SK-N-SH (cell line): Measurements from ENCODE around the gene USHBP1.

Source experiments
- EZH2phosphoT487 ChIP-seq: fragments of 200-600 bp; sonication (generic); IDR thresholded peaks from 2 replicates; pipeline ENCODE4 v1.6.1; 2017; ENCODE audit warnings: low read depth, mixed run types, mild to moderate bottlenecking, antibody characterized with exemption, moderate library complexity, borderline replicate concordance
- GATA2 ChIP-seq: sonication (generic); formaldehyde crosslinking; IDR thresholded peaks from 2 replicates; pipeline ENCODE4 v1.5.0; 2020; ENCODE audit warnings: mild to moderate bottlenecking, missing genetic modification reagents
- POLR2AphosphoS5 ChIP-seq: IDR thresholded peaks from 2 replicates; pipeline ENCODE4 v1.6.1; 2012; ENCODE audit warnings: low read depth, low read length
- SIN3A ChIP-seq: IDR thresholded peaks from 2 replicates; pipeline ENCODE4 v1.6.1; 2012; ENCODE audit warnings: low read depth, mild to moderate bottlenecking, low read length, moderate library complexity, borderline replicate concordance
- TF ChIP-seq, protein P1 (sequence below): fragments of 200-600 bp; sonication (generic); IDR thresholded peaks from 2 replicates; pipeline ENCODE4 v1.6.1; 2017; ENCODE audit warnings: antibody characterized with exemption, mild to moderate bottlenecking, moderate library complexity
- TF ChIP-seq, protein P2 (sequence below): IDR thresholded peaks from 2 replicates; pipeline ENCODE4 v1.6.1; 2012; ENCODE audit warnings: mild to moderate bottlenecking, low read depth, low read length, moderate library complexity

DNA sequence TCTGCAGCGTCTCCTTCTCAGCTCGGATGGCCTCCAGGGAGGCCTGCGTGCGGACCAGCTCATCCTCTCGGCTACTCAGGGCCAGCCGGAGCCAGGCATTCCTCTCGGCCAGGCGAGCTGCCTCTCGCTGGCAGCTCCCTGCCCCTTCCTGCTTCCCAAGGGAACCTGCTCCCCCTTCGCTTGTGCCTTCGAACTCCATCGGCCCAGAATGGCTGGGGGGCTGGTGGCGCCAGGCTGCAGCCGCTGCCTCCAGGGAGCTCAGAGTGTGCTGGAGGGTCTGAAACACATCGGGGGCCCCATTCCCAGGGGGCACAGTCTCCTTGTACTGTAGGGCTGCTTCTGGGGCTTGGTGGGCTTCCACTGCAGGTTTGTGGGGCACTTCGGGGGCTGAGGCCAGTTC, 2.0 kb downstream of the USHBP1 start:
- TF ChIP-seq, protein P1, sequence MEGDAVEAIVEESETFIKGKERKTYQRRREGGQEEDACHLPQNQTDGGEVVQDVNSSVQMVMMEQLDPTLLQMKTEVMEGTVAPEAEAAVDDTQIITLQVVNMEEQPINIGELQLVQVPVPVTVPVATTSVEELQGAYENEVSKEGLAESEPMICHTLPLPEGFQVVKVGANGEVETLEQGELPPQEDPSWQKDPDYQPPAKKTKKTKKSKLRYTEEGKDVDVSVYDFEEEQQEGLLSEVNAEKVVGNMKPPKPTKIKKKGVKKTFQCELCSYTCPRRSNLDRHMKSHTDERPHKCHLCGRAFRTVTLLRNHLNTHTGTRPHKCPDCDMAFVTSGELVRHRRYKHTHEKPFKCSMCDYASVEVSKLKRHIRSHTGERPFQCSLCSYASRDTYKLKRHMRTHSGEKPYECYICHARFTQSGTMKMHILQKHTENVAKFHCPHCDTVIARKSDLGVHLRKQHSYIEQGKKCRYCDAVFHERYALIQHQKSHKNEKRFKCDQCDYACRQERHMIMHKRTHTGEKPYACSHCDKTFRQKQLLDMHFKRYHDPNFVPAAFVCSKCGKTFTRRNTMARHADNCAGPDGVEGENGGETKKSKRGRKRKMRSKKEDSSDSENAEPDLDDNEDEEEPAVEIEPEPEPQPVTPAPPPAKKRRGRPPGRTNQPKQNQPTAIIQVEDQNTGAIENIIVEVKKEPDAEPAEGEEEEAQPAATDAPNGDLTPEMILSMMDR: no peak
- TF ChIP-seq GATA2 (CRISPR knock-in tag) (no peak), EZH2phosphoT487 (no peak), SIN3A (no peak), POLR2AphosphoS5 (no peak)
- TF ChIP-seq, protein P2, sequence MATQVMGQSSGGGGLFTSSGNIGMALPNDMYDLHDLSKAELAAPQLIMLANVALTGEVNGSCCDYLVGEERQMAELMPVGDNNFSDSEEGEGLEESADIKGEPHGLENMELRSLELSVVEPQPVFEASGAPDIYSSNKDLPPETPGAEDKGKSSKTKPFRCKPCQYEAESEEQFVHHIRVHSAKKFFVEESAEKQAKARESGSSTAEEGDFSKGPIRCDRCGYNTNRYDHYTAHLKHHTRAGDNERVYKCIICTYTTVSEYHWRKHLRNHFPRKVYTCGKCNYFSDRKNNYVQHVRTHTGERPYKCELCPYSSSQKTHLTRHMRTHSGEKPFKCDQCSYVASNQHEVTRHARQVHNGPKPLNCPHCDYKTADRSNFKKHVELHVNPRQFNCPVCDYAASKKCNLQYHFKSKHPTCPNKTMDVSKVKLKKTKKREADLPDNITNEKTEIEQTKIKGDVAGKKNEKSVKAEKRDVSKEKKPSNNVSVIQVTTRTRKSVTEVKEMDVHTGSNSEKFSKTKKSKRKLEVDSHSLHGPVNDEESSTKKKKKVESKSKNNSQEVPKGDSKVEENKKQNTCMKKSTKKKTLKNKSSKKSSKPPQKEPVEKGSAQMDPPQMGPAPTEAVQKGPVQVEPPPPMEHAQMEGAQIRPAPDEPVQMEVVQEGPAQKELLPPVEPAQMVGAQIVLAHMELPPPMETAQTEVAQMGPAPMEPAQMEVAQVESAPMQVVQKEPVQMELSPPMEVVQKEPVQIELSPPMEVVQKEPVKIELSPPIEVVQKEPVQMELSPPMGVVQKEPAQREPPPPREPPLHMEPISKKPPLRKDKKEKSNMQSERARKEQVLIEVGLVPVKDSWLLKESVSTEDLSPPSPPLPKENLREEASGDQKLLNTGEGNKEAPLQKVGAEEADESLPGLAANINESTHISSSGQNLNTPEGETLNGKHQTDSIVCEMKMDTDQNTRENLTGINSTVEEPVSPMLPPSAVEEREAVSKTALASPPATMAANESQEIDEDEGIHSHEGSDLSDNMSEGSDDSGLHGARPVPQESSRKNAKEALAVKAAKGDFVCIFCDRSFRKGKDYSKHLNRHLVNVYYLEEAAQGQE: no peak
